B cell (primary cell): ENCODE data around the gene PCDH19.

ENCODE experiments used
- EZH2 ChIP-seq: IDR thresholded peaks from 2 replicates; pipeline ENCODE4 v1.6.1; 2012; ENCODE audit warnings: borderline replicate concordance, low read depth, mild to moderate bottlenecking, moderate library complexity, low read length; ENCODE audit not compliant: insufficient read depth, poor library complexity, severe bottlenecking
- TF ChIP-seq, protein P1 (sequence below): fragments of 200-600 bp; IDR thresholded peaks from one replicate; pipeline ENCODE4 v1.8.0; 2022; ENCODE audit warnings: antibody characterized with exemption, mild to moderate bottlenecking

DNA sequence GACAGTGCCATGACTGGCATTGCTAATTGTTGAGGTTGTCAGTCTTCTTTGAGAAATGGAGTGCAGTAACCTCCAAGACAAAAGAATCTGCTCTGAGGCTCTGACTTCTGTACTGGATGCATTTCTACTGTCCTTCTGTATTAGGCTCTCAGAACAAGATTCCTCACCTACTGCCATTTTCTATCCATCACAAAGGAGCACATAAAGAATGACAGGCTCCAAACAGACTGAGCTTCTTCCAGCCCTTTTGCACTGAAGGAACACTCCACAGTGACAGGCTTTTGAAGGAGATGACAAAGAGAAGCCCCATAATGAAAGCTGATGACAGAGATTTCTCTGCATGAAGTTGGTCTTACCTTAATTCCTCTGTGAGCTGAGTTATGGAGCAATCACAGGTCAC is 162.2 kb downstream of the PCDH19 start:
- TF ChIP-seq, protein P1, sequence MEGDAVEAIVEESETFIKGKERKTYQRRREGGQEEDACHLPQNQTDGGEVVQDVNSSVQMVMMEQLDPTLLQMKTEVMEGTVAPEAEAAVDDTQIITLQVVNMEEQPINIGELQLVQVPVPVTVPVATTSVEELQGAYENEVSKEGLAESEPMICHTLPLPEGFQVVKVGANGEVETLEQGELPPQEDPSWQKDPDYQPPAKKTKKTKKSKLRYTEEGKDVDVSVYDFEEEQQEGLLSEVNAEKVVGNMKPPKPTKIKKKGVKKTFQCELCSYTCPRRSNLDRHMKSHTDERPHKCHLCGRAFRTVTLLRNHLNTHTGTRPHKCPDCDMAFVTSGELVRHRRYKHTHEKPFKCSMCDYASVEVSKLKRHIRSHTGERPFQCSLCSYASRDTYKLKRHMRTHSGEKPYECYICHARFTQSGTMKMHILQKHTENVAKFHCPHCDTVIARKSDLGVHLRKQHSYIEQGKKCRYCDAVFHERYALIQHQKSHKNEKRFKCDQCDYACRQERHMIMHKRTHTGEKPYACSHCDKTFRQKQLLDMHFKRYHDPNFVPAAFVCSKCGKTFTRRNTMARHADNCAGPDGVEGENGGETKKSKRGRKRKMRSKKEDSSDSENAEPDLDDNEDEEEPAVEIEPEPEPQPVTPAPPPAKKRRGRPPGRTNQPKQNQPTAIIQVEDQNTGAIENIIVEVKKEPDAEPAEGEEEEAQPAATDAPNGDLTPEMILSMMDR: no peak
- TF ChIP-seq EZH2: no peak
